Mucosa of gallbladder (tissue), 1 donor: ENCODE data around the gene UBE2G2. TPM values are rescaled to one million over a fixed set of nuclear protein-coding genes. Genes with fewer than 3 reads are reported as not detected.

ENCODE experiments used
- DNase-seq: peaks from one replicate; pipeline ENCODE4 v3.0.0-alpha.2; 2020; ENCODE audit warnings: low spot score
- total RNA-seq: library from RNA; stranded (reverse); gene quantifications from one replicate; pipeline ENCODE4 v1.2.1, GENCODE V29; 2021
- donor health status: DM: no; HTN: no; CAD: no.

Gene UBE2G2
- total RNA-seq, 1 donor from 2014 or later, result 74.4 TPM

DNA sequence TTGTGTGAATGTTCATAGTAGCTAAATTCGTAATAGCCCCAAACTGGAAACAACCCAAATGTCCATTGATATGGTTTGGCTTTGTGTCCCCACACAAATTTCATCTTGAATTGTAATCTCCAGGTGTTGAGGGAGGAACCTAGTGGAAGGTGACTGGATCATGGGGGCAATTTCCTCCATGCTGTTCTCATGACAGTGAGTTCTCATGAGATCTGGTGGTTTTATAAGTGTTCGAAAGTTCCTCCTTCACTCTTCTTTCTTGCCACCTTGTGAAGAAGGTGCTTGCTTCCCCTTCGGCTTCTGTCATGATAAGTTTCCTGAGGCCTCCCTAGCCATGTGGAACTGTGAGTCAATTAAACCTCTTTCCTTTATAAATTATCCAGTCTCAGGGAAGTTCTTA, 11.3 kb downstream of the UBE2G2 start:
- DNase-seq, result no peak

DNA sequence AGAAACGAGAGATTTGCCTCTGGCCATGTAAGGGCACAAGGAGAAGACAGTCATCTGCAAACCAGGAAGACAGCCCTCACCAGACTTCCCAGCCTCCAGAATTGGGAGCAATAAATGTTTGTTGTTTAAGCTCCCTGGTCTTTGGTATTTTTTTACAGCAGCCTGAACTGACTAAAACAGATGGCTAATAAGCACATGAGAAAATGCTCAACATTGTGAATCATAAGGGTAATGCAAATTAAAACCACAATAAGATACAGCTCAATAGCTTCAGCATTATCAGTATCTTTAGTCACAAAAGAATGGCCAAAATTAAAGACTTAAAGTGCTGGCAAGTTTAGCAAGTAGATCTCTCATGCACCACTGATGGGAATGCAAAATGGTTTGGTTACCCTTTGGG, 11.7 kb downstream of the UBE2G2 start:
- DNase-seq, result no peak

DNA sequence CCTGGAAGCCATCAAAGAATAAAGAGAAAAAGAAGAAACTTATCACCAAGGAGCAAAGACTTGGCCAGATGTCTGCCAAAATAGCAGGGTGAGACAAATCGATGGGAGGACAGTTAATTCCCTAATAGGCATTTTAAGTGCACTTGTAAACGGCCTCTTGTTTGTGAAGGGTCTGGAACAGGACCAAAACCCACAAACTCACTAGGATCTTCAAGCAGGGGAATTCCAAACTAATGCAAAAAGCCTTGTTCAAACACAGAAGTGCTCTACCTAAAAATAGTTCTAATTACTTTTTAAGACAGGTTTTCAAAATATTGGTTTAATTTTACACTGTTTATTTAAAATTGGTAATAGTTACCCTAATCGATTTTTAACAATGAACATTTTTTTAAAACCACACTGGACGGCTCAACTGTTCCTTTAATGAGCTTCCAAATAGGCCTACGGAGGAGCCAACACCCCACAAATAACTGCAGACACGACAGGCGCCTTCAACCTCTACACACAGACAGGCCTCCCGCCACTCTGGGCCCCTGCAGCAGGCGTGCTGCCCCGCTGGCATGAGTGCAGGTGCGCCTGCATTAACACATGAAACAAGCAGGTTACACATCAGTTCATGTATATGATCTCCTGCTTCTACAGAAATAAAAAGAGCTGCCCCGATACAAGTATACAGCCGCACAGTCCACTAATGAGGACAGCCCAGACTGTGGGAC, 15.8 kb downstream of the UBE2G2 start:
- no peak for DNase-seq

- DNase-seq, result no peak
Measured at GRCh38 chr21:44784810-44785209, 16.8 kb downstream of the UBE2G2 start.

DNA sequence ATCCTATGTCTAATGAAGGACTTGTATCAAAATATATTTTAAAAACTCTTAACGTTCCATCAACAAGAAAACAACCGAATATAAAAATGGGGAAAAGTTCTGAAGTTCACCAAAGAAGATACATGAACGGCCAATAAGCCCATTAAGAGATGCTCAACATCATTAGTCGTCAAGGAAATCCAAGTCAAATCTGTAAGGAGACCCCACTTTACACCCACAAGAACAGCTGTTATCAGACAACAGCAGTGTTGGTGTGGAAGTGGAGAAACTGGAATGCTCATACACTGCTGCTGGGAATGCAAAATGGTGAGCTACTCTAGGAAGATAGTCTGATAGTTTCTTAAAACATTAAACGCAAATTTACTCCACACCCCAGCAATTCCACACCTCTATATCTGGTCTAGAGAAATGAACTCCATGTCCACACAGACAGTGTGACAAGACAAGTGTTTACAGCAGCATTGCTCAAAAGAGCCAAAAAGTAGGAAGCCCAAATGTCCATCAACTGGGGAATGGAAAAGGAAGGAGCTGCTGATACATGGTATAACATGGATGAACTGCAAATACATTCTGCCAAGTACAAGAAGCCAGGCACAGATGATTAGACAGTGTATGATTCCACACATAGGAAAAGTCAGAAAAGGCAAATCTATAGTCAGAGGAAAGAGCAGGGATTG, 18.5 kb downstream of the UBE2G2 start:
- no peak for DNase-seq

DNA sequence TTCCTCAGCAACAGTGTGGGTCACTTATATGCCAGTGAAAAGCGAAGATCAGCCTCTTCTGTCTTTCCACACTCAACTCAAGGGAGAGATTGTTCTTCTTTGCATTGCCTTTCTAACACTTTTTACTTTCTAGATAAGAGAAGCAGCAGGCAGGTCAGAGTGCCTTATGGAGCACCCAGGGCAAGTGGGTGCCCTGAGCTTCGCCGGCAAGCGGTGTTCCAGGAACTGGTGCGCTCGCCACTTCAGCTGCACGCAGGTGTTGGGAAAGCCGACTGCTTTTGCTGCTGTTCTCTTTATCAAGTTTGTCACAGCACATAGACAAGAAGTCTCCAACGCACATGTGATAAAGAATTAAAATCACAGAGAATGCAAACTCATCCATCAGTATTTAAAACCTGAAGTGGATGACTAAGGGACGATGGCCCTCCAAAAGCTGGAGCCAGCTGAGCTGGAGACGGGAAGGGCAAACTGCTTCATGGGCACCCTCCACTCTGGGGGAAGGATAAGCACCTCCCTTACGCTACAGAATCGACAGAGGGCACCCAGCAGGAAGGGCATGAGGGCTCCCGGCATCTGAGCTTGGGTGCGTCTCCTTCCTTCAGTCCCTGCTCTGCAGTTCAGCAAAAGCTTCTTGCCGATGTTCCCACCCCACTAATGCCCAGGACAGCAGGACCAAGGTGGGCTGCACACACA, 20.7 kb downstream of the UBE2G2 start:
- DNase-seq, result no peak

DNA sequence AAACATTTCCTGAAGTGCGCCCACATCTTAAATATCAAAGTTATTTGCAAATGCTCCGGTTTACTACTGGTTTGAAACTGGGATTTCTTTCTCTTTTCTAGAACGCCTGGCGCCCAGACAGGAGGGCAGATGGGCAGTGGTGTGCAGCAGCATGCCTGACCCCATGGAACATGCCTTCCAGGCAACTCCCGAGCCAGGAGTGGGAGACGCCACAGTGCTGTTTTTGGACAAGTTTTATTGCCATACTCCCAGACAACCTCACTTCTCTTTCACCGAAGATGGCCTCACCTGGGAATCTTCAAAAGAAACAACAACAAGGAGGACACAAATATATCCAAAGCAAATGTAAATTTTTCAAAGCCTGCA, 21.5 kb downstream of the UBE2G2 start:
- DNase-seq, result no peak

GRCh38 chr21:44779417-44780136, 22.0 kb downstream of the UBE2G2 start:
- no peak for DNase-seq

GRCh38 chr21:44778983-44779382, 22.6 kb downstream of the UBE2G2 start:
- DNase-seq, result no peak

DNA sequence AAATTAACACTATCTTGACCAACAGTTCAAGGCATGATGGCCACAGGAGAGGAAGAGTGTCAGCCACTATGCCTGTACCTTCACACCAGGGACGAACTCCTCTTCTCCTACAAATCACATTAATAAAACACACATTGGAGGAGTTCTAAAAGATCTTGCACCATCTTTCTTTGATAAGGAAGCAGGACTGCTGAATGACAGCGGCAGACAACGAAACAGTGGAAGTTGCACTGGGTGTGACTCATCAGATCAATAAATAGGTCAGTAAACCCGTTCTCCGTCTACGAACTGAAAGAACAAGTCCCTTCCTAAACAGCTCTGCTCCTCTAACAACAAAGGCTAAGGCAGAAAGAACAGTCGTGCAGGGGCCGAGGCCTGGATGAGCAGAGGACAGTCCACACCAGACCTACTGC, 23.1 kb downstream of the UBE2G2 start:
- DNase-seq, result peak; percentile 47

GRCh38 chr21:44778094-44778493, 23.5 kb downstream of the UBE2G2 start:
- no peak for DNase-seq

- DNase-seq, result no peak
Measured at GRCh38 chr21:44774972-44775371, 26.6 kb downstream of the UBE2G2 start.

GRCh38 chr21:44773291-44773932, 28.2 kb downstream of the UBE2G2 start:
- no peak for DNase-seq

- no peak for DNase-seq
Measured at GRCh38 chr21:44771896-44772525, 29.6 kb downstream of the UBE2G2 start.

- no peak for DNase-seq
Measured at GRCh38 chr21:44767834-44768831, 33.5 kb downstream of the UBE2G2 start.

- no peak for DNase-seq
Measured at GRCh38 chr21:44766818-44767354, 34.7 kb downstream of the UBE2G2 start.

DNA sequence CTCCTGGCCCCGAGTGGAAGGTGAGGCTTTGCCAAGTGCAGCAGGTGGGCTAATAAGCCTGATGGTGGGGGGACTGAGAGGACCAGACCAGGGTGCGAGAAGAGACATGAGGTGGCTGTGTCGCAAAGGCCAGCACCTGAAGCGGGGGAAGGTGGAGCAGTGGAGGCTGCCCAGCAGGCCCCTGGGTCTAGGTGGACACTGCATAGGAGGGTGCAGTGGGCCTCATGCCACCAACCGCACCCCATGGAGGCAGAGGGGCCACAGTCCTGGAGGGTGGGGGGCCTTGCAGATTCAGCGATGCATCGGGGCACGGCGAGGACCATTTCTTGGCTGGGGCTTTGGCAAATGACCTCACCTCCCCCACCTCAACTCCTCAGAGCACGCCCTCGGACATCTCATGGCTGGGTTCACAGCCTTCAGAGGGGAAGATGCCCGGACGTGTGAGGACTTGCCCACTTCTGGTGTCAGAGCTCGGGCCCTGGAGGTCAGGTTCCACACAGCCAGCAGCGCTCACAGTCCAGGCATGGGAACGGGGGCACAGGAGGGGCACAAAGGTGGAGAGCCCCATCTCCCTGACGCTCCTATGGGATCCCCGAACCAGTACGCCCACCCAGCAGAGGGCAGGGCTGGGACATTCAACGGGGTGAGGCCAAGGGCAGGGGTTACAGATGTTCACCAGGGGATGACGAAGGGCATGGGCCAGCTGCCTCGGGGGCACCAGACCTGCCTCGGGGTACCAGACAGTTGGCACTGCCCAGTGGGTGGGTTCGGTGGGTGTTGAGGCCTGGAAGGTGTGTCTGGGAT, 35.4 kb downstream of the UBE2G2 start:
- DNase-seq, result no peak

- DNase-seq, result no peak
Measured at GRCh38 chr21:44765231-44766013, 36.2 kb downstream of the UBE2G2 start.
